ENCODE measurements around the gene MBNL3.

MBNL3 gene

GRCh38 chrX:132488819-132489577 lies at the start of gene MBNL3:
Gene MBNL3 (minus strand): TSS chrX:132489038. CDS start chrX:132439611, 49,427 bp downstream.
- DNase-seq (ENCODE audit: low read depth in 2 of 2), result peak; percentile 52 to 66
- no peak for TF ChIP-seq CTCF (IDR thresholded peaks at IDR 0.05; ENCODE audit: low read depth, low read length)
- peak within 1 kb of the TSS; percentile 56 to 63 for H3K4me3 ChIP-seq (replicated peaks in 1 of 2; ENCODE audit: low read depth in 2 of 2, low read length in 2 of 2)

- no peak for TF ChIP-seq CTCF (IDR thresholded peaks at IDR 0.05; ENCODE audit: low read depth, low read length)
- DNase-seq (ENCODE audit: low read depth in 2 of 2), result no peak
- H3K4me3 ChIP-seq (replicated peaks in 1 of 2; ENCODE audit: low read depth in 2 of 2, low read length in 2 of 2), result no peak overlapping the region
Measured at GRCh38 chrX:132533409-132533808, 44.6 kb upstream of the MBNL3 start.

- DNase-seq (ENCODE audit: low read depth in 2 of 2), result peak in 1 of 2 donors; percentile 33
- no peak overlapping the region for H3K4me3 ChIP-seq (replicated peaks in 1 of 2; ENCODE audit: low read depth in 2 of 2, low read length in 2 of 2)
- TF ChIP-seq CTCF (IDR thresholded peaks at IDR 0.05; ENCODE audit: low read depth, low read length), result no peak
Measured at GRCh38 chrX:132532913-132533312, 44.1 kb upstream of the MBNL3 start.

GRCh38 chrX:132532097-132532496 lies 43.3 kb upstream of the MBNL3 start:
- no peak for DNase-seq (ENCODE audit: low read depth in 2 of 2)
- no peak for TF ChIP-seq CTCF (IDR thresholded peaks at IDR 0.05; ENCODE audit: low read depth, low read length)
- no peak overlapping the region for H3K4me3 ChIP-seq (replicated peaks in 1 of 2; ENCODE audit: low read depth in 2 of 2, low read length in 2 of 2)

- TF ChIP-seq CTCF (IDR thresholded peaks at IDR 0.05; ENCODE audit: low read depth, low read length), result no peak
- no peak for DNase-seq (ENCODE audit: low read depth in 2 of 2)
- no peak overlapping the region for H3K4me3 ChIP-seq (replicated peaks in 1 of 2; ENCODE audit: low read depth in 2 of 2, low read length in 2 of 2)
Measured at GRCh38 chrX:132520792-132521191, 32.0 kb upstream of the MBNL3 start.

GRCh38 chrX:132520213-132520612 lies 31.4 kb upstream of the MBNL3 start:
- no peak overlapping the region for H3K4me3 ChIP-seq (replicated peaks in 1 of 2; ENCODE audit: low read depth in 2 of 2, low read length in 2 of 2)
- no peak for TF ChIP-seq CTCF (IDR thresholded peaks at IDR 0.05; ENCODE audit: low read depth, low read length)
- no peak for DNase-seq (ENCODE audit: low read depth in 2 of 2)

GRCh38 chrX:132518401-132518800 lies 29.6 kb upstream of the MBNL3 start:
- no peak overlapping the region for H3K4me3 ChIP-seq (replicated peaks in 1 of 2; ENCODE audit: low read depth in 2 of 2, low read length in 2 of 2)
- no peak for DNase-seq (ENCODE audit: low read depth in 2 of 2)
- no peak for TF ChIP-seq CTCF (IDR thresholded peaks at IDR 0.05; ENCODE audit: low read depth, low read length)
